A549 treated with DMSO at 1 μM for 4 hours (cell line): ENCODE measurements around the gene PA2G4. TPM values are rescaled to one million over a fixed set of nuclear protein-coding genes. Genes with fewer than 3 reads are reported as not detected.

Experiments used
- total RNA-seq: library from RNA; stranded (reverse); fragments of 200-300 nt; extraction: Qiagen RNA extraction; gene quantifications from 5 replicates; pipeline ENCODE4 v1.2.3, GENCODE V29; 2022; ENCODE audit warnings: low read depth

Gene PA2G4
- 305 to 343 TPM (median 320 TPM) in 5 replicates for total RNA-seq

DNA sequence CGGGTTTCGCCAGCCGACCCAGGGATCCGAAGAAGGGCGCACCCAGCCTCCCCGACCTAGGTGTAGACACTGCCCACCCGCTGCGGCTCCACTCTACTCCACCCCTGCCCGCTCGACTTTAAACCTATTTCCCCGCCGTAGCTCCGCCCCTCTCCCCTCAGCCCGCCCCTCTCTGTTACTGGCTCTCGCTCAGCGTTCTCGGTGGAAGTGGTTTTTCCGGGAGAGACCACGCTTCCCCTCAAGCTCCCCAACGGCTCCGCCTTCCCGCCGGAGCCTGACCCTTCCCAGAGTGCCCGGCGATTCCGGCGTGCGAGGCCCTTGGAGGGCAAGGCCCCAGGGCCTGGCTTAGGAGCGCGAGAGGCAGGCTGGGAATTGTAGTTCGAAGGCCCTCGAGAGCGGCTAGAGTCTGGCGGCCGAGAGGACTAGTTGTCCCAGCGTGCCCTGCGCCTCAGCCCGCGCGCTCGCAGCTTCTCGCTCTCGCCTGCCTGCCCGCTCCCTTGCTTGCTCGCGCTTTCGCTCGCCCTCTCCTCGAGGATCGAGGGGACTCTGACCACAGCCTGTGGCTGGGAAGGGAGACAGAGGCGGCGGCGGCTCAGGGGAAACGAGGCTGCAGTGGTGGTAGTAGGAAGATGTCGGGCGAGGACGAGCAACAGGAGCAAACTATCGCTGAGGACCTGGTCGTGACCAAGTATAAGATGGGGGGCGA lies at the start of gene PA2G4:
PA2G4 (plus strand) TSS at position 451 of the 706 bp plus-strand sequence; CDS start at position 630, 179 bp downstream.

DNA sequence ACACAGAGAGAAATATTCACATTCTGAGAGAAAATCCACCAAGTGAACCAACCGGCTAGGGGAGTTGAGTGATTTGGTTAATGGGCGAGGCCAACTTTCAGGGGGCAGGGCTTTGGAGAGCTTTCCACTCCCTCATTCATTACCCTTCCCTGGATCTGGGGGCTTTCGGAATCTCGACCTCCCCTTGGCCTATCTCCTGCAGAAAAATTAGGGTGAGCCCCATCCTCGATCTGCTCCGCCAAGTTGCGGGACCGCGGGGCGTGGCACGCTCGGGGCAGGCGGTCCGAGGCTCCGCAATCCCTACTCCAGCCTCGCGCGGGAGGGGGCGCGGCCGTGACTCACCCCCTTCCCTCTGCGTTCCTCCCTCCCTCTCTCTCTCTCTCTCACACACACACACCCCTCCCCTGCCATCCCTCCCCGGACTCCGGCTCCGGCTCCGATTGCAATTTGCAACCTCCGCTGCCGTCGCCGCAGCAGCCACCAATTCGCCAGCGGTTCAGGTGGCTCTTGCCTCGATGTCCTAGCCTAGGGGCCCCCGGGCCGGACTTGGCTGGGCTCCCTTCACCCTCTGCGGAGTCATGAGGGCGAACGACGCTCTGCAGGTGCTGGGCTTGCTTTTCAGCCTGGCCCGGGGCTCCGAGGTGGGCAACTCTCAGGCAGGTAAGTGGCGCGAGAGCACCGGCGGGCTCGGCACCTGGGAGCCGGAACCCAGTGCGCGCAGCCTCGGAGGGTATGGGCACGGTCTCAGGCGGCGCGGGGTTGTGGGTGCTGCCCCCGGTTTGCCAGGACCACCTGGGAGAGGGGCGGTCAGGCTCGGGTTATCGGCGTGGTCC lies 24.4 kb upstream of the PA2G4 start, which contains the start of gene ERBB3:
ERBB3 (plus strand) TSS at position 443 of the 833 bp plus-strand sequence; CDS start at position 579, 136 bp downstream.

DNA sequence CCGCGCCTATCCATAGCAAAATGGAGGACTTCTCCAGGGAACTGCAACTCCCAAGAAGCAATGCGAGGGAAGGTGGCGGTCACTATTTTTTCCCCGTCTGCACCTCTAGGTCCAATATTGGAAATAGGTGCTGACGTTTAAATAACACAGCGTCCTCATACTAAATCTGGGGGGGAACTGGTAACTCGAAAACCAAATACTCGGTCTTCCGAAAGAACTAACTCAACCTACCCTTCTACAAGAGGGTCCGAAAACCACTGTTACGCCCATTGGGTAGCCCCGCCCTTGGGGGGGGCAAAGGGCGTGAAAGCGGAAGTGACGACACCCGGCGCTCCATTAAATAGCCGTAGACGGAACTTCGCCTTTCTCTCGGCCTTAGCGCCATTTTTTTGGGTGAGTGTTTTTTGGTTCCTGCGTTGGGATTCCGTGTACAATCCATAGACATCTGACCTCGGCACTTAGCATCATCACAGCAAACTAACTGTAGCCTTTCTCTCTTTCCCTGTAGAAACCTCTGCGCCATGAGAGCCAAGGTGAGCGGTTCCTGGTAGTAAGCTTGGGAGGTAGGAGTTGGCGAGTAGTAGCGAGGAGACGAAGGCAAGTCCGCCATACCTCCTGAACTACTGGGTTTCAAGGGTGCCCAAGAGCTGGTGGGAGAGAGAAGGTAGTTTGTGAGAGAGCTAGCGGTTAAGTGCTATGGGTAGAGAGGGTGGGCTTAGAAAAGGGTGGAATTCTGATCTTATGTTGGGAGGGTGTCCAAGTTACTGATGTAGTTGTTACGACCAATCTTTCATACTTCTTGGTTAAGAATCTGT lies 12.1 kb downstream of the PA2G4 start, which contains the start of gene RPL41:
RPL41 (plus strand) TSS at position 367 of the 815 bp plus-strand sequence.

DNA sequence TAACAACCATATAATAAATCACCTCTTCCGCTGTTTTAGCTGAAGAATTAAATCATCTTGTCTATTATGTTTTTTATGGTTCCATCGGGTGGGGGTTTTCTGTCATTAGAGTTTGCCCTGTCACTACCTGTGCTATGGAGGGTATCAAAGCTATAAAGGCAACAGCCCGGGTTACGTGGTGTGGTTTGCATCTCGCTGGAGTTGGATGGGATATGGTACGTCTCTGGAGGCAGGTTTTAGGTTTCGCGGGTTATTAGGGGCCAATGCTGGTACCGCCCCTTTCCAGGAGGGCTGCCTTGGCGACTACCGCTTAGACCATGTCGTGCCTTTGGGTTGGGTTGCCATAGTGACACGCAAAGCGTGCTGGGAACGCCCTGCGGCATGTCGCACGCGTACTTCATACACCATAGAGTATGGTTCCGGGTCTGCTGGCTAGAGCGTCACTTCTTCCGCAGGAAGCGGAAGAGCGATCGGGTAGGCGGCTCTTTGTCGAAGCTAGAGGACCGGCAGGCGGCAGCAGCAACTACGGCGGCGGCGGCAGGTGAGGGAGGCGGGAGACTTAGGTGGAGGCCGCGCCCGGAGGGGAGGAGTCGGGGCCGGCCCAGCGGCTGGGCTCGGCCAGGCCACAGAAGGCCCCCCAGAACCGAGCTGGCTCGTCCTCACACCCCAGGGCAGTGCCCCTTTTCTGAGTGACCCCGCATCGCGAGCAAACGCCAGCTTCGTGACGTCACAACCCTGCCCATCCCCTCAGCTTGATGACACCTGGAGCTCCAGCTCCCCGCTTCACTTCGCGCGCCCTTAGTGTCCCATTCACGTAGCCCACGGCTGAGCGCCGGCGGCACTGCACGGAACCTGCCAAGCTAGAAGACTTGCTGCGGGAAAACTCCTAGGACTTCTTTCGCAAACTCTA lies 13.7 kb downstream of the PA2G4 start, which contains the start of gene ZC3H10:
ZC3H10 (plus strand) TSS at position 489 of the 910 bp plus-strand sequence. CDS start 2,297 bp downstream, outside the sequence.

DNA sequence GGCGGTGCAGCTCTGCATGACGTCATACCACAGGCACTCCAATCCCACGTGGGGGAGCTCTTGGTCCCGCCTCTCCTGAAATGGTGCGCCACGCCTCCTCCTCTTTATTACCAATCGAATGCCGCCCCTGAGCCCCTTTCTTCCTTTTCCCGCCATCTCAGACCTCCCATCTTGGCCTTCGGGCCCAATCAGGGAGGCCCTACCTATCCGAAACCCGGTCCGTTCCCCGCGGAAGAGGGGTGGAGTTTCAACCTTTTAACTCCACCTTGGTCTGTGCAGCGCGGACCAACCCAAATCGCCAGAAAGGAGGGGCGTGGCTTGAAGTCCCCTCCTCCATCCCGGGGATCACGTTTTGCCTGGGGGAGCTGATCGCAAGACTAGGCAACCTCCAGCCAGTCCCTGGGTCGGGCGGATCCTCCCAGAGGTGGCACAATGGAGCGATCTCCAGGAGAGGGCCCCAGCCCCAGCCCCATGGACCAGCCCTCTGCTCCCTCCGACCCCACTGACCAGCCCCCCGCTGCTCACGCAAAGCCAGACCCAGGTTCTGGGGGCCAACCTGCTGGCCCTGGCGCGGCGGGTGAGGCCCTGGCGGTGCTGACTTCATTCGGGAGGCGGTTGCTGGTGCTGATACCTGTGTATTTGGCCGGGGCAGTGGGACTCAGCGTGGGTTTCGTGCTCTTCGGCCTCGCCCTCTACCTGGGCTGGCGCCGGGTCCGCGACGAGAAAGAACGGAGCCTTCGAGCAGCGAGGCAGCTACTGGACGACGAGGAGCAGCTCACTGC lies 23.7 kb downstream of the PA2G4 start, which contains the start of gene ESYT1:
ESYT1 (plus strand) TSS at position 380 of the 782 bp plus-strand sequence; CDS start at position 433, 53 bp downstream.

DNA sequence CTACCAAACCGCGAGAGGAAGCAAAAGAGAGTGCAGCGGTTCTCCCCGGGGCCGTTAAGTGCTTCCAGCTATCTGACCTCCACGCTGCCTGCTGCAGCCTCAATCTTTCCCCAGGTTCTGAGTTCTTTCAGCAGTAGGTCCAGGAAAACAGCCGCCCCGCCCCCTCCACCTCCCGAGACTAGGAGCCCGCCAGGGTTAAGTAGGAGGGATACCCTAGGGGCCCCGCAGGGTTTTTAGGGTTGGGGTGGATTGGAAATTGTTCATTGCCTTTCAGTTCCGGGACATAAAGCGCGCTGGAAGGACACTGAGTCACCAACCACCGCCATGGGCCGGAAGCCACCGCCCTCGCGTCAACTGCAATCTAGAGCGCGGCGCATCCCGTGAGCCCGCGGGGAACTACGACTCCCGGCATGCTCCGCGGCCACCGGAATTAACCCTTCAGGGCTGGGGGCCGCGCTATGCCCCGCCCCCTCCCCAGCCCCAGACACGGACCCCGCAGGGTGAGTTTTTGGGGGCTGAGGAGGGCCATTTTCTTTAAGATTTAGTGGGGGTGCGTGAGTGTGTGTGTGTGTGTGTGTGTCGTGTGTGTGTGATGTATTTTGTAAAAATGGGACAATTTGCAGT lies 47.9 kb downstream of the PA2G4 start, which contains the start of gene MYL6B:
MYL6B (plus strand) TSS at position 456 of the 624 bp plus-strand sequence. CDS start 1,332 bp downstream, outside the sequence.

DNA sequence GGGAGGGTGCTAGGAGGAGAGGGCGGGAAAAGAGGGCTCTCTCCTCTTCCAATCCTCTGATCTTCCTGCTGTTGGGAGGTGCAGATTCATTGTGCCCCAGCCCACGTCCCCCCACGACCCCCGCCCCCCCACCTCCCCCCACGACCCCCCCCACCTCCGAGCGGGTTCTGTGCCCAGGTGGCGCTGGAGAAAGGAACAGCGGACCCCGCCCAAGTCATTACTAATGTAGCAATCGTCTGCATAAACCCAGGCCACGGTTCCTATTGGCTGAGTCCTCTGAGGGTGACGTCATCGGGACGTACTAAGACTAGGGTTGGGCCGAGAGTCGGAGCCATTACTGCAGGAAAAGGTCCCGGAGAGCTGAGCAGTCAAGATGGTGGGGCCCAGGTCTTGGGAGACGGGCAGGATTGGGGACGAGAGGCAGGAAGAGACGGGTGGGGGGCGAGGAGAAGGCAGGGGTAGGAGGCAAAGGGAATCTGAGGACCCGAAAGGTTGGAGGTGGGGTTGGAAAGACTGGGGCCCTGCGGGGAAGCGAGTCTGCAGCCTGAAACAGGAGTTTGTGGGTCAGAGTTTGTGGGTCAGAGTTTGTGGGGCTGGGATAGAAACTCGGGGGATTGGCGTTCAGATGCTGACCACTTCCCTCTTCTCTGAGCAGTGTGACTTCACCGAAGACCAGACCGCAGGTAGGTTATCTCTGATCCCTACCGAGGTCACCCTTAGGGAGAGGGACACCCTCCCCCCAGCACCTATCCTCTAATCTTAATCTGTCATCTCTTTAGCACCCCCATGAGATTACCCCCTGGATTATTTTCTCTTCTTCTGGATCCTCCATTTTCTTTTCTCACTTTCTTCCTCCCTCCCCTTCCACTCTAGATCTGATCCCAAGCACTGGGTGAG lies 53.9 kb downstream of the PA2G4 start, which contains the start of gene MYL6:
MYL6 (plus strand) TSS at position 331 of the 897 bp plus-strand sequence; CDS start at position 374, 43 bp downstream.

Other genes starting within 250 kb of the PA2G4 start
- 34.7 to 42.9 TPM (median 36.3 TPM) in 5 replicates for gene PYM1, start 176.7 kb upstream of the PA2G4 start, total RNA-seq
- gene DGKA, start 173.4 kb upstream of the PA2G4 start, total RNA-seq = 13.7 to 22.6 TPM (median 17.9 TPM) in 5 replicates
- 0.62 to 1.9 TPM (median 1.0 TPM) in 5 replicates for gene PMEL, start 138.5 kb upstream of the PA2G4 start, total RNA-seq
- 53.4 to 60.4 TPM (median 57.2 TPM) in 5 replicates for gene CDK2, start 137.7 kb upstream of the PA2G4 start, total RNA-seq
- 27.6 to 39.2 TPM (median 37.6 TPM) in 5 replicates for gene RAB5B, start 130.5 kb upstream of the PA2G4 start, total RNA-seq
- gene SUOX, start 107.3 kb upstream of the PA2G4 start, total RNA-seq = 7.8 to 10.5 TPM (median 9.3 TPM) in 5 replicates
- gene IKZF4, start 83.5 kb upstream of the PA2G4 start, total RNA-seq = 2.5 to 3.0 TPM (median 2.8 TPM) in 5 replicates
- gene RPS26, start 62.6 kb upstream of the PA2G4 start, total RNA-seq = 597 to 774 TPM (median 733 TPM) in 5 replicates
- gene ERBB3, start 24.4 kb upstream of the PA2G4 start, total RNA-seq = 1.2 to 1.8 TPM (median 1.3 TPM) in 5 replicates
- gene RPL41, start 12.1 kb downstream of the PA2G4 start, total RNA-seq = 5,029 to 5,699 TPM (median 5,618 TPM) in 5 replicates
- gene ZC3H10, start 13.7 kb downstream of the PA2G4 start, total RNA-seq = 2.4 to 3.5 TPM (median 2.9 TPM) in 5 replicates
- 66.7 to 76.5 TPM (median 73.7 TPM) in 5 replicates for gene ESYT1, start 23.7 kb downstream of the PA2G4 start, total RNA-seq
- gene MYL6B, start 48.0 kb downstream of the PA2G4 start, total RNA-seq = 75.2 to 83.1 TPM (median 78.1 TPM) in 5 replicates
- 1,968 to 3,082 TPM (median 2,070 TPM) in 5 replicates for gene MYL6, start 53.8 kb downstream of the PA2G4 start, total RNA-seq
- gene SMARCC2, start 84.9 kb downstream of the PA2G4 start, total RNA-seq = 31.4 to 42.9 TPM (median 38.9 TPM) in 5 replicates
- 22.1 to 26.5 TPM (median 25.7 TPM) in 5 replicates for gene RNF41, start 117.4 kb downstream of the PA2G4 start, total RNA-seq
- gene NABP2, start 119.8 kb downstream of the PA2G4 start, total RNA-seq = 61.7 to 64.4 TPM (median 62.6 TPM) in 5 replicates
- 0.14 TPM in 1 of 5 replicates, not detected in the others for gene SLC39A5, start 125.5 kb downstream of the PA2G4 start, total RNA-seq
- gene ANKRD52, start 153.8 kb downstream of the PA2G4 start, total RNA-seq = 41.6 to 52.3 TPM (median 47.6 TPM) in 5 replicates
- gene COQ10A, start 162.4 kb downstream of the PA2G4 start, total RNA-seq = 18.9 to 20.5 TPM (median 19.7 TPM) in 5 replicates
- gene CS, start 195.8 kb downstream of the PA2G4 start, total RNA-seq = 157 to 191 TPM (median 164 TPM) in 5 replicates
- 115 to 154 TPM (median 150 TPM) in 5 replicates for gene CNPY2, start 211.4 kb downstream of the PA2G4 start, total RNA-seq
- gene PAN2, start 229.4 kb downstream of the PA2G4 start, total RNA-seq = 13.4 to 17.8 TPM (median 16.8 TPM) in 5 replicates
- 0.32 to 0.84 TPM (median 0.50 TPM) in 5 replicates for gene IL23A, start 234.3 kb downstream of the PA2G4 start, total RNA-seq